HG03095 (cell line): ENCODE results near the gene CFAP119.

Experiments used
- ATAC-seq: cut with Tn5 transposase; IDR thresholded peaks from one replicate; pipeline ENCODE4 v1.9.1; 2021; ENCODE audit warnings: moderate library complexity; ENCODE audit not compliant: unreplicated experiment

The CFAP119 gene

DNA sequence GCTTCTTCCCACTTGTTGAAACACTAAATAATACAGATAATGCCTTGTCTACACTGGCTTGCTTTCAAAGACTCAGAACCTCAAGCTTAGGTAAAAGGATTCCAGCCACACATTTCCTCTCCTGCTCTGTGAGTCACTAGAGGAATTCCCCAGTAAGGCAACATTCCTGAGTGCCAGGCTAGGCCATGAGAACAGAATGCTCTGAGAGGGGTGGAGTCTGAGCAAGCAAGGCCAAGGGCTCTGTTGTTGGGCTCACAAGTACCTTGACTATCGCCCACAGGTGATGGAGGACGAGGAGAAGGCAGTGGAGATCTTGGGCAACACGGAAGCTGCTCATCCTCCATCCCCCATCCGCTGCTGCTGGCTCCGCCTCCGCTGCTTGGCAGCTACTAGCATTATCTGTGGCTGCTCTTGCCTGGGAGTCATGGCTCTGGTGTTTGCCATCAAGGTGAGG, 20.4 kb downstream of the CFAP119 start:
- ATAC-seq: no peak

DNA sequence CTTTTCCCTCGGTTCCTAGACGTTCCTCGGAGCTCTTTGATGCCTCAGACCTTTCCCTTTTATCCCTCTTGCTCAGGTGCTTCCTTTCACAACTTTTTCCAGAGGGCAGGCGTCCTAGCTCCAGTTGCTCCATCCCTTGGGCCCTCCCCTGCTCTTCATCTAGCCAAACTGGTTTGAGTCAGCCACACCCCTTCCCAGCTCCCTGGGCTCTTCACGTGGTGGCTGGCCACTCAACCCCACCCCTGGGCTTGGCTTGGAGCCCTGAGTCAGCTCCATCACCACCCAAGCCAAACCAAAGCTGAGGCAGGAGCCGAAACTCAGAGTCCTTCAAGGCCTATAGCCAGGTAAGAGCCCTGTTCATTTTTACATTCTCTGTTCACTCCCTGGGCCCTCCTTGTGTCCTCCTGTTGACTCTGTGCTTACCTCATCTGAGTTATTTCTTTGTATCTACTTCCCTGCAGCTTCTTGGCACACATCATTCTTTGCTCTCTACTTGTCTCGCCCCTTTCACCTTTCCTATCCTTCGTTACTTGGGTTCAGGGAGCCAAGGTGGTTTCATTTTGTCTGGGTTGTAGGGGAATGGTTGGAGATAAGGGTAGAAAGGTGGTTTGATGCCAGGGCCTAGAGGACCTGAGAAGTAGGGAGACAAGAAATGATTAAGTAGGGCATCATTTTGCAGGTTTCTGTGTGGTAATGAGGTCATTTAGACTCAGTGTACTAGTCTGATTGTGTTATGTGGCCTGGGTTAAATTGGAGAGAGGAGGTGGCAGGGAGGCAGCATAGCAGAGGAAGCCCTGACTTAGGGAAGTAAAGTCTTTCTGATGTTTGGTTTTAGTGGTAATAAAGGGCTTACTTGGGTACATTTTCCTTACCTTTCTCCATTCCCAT, 21.3 kb downstream of the CFAP119 start:
- no peak for ATAC-seq

DNA sequence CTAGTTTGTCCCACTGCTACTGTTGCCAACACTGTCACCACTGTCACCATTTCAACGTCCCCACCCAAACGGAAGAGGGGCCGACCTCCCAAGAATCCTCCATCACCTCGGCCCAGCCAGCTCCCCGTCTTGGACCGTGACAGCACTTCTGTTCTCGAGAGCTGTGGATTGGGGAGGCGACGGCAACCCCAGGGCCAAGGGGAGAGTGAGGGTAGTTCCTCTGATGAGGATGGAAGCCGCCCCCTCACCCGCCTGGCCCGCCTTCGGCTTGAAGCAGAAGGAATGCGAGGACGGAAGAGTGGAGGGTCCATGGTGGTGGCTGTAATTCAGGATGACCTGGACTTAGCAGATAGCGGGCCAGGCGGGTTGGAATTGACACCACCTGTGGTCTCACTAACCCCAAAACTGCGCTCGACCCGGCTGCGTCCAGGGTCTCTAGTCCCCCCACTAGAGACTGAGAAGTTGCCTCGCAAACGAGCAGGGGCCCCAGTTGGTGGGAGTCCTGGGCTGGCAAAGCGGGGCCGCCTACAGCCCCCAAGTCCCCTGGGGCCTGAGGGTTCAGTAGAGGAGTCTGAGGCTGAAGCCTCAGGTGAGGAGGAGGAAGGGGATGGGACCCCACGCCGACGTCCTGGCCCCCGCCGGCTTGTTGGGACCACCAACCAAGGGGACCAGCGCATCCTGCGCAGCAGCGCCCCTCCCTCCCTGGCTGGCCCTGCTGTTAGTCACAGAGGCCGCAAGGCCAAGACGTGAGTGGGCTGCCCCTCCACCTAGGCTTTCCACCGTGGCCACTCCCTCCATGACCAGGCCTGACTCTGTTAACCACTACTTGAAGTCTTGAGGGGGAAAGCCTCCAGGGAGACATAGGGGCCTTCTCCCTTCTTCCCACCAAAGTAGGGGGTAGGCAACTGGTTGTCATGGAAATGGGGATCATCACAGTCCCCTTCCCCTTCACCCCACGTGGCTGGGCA, 22.6 kb downstream of the CFAP119 start:
- ATAC-seq: no peak

DNA sequence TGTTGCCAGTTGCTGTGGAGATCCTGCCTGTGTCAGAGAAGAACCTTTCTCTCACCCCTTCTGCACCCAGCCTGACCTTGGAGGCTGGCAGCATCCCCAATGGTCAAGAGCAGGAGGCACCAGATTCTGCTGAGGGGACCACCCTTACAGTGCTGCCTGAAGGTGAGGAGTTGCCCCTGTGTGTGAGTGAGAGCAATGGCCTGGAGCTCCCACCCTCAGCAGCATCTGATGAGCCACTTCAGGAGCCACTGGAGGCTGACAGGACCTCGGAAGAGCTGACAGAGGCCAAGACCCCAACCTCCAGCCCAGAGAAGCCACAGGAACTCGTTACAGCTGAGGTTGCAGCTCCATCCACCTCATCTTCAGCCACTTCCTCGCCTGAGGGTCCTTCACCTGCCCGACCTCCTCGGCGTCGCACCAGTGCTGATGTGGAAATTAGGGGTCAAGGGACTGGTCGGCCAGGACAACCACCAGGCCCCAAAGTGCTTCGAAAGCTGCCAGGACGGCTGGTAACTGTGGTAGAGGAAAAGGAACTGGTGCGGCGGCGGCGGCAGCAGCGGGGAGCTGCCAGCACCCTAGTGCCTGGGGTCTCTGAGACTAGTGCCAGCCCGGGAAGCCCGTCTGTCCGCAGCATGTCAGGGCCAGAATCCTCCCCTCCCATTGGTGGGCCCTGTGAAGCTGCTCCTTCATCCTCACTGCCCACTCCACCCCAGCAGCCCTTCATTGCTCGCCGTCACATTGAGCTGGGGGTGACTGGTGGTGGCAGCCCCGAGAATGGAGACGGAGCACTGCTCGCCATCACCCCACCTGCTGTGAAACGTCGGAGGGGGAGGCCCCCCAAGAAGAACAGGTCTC, 23.8 kb downstream of the CFAP119 start:
- ATAC-seq: no peak

DNA sequence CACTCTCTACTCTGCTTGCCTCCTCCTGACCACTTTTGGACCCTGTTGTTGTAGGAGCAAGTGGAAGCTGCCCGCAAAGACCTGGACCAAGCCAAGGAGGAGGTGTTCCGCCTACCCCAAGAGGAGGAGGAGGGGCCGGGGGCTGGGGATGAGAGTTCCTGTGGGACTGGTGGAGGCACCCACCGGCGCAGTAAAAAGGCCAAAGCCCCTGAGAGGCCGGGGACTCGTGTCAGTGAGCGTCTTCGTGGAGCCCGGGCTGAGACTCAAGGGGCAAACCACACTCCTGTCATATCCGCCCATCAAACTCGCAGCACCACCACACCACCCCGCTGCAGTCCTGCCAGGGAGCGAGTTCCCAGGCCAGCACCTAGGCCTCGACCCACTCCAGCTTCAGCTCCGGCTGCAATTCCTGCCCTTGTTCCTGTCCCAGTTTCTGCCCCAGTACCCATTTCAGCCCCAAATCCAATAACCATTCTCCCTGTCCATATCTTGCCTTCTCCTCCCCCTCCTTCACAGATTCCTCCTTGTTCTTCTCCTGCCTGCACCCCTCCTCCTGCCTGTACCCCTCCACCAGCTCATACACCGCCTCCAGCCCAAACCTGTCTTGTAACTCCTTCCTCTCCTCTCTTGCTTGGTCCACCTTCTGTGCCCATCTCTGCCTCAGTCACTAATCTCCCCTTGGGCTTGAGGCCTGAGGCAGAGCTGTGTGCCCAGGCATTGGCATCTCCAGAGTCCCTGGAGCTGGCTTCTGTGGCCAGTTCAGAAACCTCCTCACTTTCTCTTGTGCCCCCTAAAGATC, 24.7 kb downstream of the CFAP119 start:
- no peak for ATAC-seq

DNA sequence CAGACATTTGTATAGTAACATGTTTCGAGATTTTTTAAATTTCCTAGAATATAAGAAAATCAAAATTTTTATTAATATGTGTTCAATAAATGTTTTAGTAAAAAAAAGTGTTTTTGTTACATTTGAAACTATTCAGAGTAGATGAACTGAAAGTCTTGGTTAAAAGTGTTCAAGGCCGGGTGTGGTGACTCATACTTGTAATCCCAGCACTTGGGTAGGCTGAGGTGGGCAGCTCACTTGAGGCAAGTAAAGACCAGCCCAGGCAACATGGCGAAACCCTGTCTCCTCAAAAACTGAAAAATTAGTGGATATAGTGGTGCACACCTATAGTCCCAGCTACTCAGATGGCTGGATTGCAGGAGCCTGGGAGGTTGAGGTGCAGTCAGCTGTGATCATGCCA, 30.5 kb downstream of the CFAP119 start:
- ATAC-seq: no peak

DNA sequence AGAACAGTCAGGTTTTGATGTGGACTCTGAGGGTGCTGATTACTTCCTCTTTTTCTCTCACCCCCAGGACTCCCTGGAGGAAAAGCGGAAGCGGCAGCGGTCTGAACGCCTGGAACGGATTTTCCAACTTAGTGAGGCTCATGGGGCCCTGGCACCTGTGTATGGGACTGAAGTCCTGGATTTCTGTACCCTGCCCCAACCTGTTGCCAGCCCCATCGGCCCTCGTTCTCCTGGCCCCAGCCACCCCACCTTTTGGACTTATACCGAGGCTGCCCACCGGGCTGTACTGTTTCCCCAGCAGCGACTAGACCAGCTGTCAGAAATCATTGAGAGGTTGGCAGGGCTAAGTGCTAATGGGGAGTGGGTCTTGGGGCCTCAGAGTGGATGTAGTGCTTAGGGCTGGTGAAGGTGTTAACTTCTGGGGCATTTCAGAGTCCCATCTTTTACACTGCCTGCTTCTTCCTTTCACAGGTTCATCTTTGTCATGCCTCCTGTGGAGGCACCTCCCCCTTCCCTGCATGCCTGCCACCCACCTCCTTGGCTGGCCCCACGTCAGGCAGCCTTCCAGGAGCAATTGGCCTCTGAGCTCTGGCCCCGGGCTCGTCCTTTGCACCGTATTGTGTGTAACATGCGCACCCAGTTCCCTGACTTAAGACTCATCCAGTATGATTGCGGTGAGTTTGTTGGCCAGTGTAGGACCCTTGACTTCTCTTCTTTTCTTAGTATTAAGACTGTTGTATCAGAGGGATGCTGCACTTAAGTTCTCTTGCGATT, 32.8 kb downstream of the CFAP119 start:
- ATAC-seq: no peak

DNA sequence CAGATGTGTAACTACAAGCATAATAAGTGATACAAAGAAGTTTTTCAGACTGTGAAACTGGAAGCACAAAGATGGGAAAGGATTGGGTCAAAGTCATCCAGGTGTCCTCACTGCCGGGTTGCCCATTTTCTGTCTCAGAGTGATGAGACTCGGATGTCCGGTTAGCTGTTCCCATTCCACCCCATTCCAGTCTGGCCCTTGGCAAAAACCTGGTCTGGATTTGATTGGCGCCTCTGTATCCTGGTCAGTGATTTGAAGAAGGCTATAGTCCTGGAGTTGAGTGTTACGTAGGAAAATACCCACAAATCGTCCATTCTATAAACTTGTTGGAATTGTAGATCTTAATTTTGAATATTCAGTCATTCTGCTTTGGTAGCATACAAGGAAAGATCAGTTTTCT, 33.5 kb downstream of the CFAP119 start:
- ATAC-seq: no peak

DNA sequence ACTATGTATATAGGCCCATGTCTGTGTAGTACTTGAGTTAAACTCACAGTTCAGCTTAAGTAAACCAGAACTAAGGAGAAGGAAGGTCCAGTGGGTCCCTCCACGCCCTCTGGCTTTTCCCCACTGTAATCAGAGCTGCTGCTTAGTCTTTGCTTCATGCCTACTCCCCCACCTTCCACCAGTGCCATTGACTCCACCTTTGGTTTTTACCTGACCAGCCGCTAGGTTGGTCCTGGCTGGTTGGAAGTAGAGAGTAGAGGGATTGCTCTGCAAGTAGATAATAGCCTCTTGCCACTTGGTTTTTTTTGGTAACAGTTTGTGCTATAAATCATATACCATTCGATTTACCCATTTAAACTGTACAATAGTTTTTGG, 36.5 kb downstream of the CFAP119 start:
- ATAC-seq: no peak

DNA sequence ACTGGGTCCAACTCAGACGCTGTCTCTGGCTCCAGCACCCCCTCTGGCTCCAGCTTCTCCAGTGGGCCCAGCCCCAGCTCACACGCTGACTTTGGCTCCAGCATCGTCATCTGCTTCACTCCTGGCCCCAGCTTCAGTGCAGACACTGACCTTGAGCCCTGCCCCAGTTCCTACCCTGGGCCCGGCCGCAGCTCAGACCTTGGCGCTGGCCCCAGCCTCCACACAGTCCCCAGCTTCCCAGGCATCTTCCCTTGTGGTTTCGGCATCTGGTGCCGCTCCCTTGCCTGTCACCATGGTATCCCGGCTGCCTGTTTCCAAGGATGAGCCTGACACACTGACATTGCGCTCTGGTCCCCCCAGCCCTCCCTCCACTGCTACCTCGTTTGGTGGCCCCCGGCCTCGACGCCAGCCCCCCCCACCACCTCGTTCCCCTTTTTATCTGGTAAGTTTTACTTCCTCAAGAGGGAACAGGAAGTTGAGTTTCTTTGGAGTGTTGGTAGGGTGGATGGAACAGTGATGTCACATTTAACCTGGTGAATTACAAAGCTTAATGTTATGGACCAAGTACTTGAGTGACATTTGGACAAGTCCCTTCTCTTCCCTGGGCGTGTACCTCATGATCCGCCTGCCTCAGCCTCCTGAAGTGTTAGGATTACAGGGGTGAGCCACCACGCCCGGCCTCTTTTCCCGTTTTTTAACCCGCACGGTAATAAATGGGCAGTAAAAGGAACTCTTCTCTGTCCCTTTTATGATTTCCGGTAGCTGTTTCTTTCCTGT, 37.0 kb downstream of the CFAP119 start:
- no peak for ATAC-seq

DNA sequence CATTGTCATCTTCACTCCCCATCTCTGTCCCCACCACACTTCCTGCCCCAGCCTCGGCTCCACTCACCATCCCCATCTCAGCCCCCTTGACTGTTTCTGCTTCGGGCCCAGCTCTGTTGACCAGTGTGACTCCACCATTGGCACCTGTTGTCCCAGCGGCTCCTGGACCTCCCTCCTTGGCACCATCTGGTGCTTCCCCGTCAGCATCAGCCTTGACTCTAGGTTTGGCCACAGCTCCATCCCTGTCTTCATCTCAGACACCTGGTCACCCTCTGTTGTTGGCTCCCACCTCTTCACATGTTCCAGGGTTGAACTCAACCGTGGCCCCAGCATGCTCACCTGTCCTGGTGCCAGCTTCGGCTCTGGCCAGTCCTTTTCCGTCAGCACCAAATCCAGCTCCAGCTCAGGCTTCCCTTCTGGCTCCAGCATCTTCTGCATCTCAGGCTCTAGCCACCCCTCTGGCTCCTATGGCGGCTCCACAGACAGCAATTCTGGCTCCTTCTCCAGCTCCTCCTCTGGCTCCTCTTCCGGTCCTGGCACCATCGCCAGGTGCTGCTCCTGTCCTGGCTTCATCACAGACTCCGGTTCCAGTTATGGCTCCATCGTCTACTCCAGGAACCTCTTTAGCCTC, 38.0 kb downstream of the CFAP119 start:
- no peak for ATAC-seq

DNA sequence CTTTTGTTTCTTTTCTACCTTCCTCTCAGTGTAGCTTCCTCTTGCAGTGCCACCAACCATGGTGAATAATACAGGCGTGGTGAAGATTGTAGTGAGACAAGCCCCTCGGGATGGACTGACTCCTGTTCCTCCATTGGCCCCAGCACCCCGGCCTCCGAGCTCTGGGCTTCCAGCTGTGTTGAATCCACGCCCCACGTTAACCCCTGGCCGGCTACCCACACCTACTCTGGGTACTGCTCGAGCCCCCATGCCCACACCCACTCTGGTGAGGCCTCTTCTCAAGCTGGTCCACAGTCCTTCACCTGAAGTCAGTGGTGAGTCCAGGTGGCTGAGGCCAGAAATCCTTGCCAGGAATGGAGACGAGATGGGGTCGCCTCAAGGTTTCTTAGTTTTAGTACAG, 38.9 kb downstream of the CFAP119 start:
- ATAC-seq: no peak

DNA sequence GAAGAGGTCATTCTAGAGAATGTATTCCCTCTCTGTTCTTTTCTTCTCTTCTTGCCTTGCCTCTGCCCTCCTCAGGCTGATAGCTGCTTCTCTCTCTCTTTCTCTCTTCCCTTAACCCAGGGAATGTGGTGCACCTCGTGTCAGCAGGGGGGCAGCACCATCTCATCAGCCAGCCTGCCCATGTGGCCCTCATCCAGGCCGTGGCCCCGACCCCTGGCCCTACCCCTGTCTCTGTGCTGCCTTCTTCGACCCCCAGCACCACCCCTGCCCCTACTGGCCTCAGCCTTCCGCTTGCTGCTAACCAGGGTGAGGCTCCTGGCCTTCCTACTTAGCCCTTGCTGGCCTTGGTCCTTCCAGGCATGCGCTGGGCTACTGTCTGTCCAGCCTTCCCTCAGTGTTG, 39.4 kb downstream of the CFAP119 start:
- no peak for ATAC-seq

DNA sequence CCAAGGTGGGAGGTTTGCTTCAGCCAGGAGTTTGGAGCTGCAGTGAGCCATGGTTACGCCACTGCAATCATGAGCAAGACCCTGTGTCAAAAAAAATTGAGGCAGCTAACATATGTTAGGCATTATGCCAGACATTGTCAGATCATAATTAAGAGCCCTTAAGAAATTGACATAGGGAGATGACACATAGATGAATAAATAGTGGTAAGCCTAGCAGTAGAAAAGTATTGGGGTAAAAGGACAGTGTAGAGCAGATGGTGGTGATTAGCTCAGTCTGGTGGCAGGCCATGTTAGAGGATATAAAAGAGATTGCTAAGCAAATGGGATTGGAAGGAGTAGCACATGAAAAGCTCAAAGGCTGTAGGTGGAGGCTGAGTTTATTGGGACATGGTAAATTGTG, 40.3 kb downstream of the CFAP119 start:
- ATAC-seq: no peak

DNA sequence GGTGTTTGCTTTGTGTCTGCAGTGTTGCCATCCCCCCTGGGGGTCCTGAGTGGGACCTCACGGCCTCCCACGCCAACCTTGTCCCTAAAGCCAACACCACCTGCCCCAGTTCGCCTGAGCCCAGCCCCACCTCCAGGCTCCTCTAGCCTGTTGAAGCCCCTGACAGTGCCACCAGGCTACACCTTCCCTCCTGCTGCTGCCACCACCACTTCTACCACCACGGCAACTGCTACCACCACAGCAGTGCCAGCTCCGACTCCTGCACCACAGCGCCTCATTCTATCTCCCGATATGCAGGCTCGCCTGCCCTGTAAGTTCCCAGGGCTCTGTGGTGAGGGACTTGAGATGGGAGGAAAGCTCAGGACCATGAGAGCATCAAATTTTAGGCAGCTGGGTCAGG, 40.7 kb downstream of the CFAP119 start:
- ATAC-seq: no peak

DNA sequence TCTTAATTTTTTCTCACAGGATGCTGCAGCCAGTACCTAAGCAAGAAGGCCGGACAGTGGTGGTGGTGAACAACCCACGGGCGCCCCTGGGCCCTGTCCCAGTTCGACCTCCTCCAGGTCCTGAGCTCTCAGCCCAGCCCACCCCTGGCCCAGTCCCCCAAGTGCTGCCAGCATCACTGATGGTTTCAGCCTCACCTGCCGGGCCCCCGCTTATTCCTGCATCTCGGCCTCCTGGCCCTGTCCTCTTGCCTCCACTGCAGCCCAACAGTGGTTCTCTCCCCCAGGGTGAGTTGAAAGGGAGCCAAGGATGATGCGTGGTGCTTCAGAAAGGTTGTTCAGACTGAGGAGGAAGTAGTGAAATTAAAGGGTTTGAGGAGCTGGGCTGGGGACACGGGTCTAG, 41.2 kb downstream of the CFAP119 start:
- ATAC-seq: no peak

DNA sequence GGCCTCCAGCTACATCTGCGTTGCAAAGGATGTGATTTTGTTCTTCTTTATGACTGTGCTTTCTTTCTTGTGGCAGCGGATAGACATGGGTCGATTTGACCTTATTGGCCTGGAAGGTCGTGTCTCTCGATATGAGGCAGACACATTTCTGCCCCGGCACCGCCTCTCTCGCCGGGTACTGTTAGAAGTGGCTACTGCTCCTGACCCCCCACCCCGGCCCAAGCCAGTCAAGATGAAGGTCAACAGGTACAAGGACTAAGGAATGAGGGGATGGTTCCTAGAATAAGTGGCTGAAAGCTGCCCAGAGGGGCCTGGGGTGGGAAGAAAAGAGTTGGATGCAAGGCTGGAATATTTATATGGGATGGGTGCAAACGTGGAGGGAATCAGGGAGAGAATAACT, 41.8 kb downstream of the CFAP119 start:
- ATAC-seq: no peak
